ENCODE data around the gene LRRC26. TPM values are rescaled to one million over a fixed set of nuclear protein-coding genes. Genes with fewer than 3 reads are reported as not detected.
"Not testable (repeated sequence)": the region's sequence is repeated elsewhere in the genome, so short reads cannot be mapped to it uniquely, and the experiment has no call there.

Gene LRRC26
- polyA plus RNA-seq, 1 experiment: not detected

GRCh38 chr9:137138058-137138721, 31.7 kb downstream of the LRRC26 start:
- H3K4me3 ChIP-seq (ENCODE audit: low read depth, low read length): no peak overlapping the region
- DNase-seq (ENCODE audit: low read depth): no peak
- CTCF ChIA-PET: no interaction called here
- TF ChIP-seq CTCF (IDR thresholded peaks at IDR 0.05; ENCODE audit: insufficient read depth, low read depth, low read length): no peak
- POLR2A ChIA-PET: no interaction called here
- H3K27me3 ChIP-seq (ENCODE audit: control insufficient read depth, insufficient read depth, low read length): peaks cover 31% of the 10 kb centered on the region
- H3K36me3 ChIP-seq (ENCODE audit: control insufficient read depth, insufficient read depth, low read length): no peaks in the 10 kb centered on the region

DNA sequence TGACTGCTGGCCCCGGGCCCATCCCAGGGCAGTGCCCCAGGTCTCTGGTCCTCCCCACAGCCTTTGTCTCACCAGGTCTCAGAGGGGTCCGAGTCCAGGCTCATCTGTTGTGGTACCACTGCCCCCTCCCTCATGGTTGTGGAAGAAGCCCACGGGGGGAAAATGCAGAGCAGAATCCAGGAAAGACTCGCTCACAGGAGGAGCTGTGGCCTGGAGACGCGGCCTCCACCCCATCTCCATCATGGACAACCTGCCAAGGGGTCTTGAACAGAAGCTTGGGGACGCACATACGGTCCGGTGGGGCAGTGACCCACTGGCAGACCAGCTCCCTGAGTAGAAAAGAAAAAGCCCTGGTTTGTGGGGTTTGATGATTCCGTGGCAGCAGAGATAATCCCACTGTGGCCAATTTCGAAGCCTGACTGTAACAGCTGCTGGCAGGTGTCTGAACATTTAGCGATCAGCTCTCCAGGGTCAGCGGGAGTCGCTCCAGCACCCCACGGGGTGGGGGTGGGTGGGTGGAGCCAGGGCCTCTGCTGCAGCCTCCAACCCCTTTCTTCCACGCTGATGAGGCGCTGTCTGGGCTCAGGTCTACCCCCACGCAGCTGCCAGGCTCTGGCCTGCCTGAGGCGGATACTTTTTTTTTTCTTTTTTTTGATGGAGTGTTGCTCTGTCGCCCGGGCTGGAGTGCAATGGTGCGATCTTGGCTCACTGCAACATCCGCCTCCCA, 32.8 kb downstream of the LRRC26 start:
- POLR2A ChIA-PET: no interaction called here
- Histone ChIP-seq H3K36me3 (ENCODE audit: control insufficient read depth, insufficient read depth, low read length) (no peaks in the 10 kb centered on the region), H3K27me3 (ENCODE audit: control insufficient read depth, insufficient read depth, low read length) (peaks cover 31% of the 10 kb centered on the region), H3K4me3 (ENCODE audit: low read depth, low read length) (no peak overlapping the region)
- CTCF ChIA-PET: interaction anchor here (1.0 kb wide), 1 partner anchor 9 kb away, joined by 3 read pairs; no protein-coding TSS in a partner anchor
- TF ChIP-seq CTCF (IDR thresholded peaks at IDR 0.05; ENCODE audit: insufficient read depth, low read depth, low read length): no peak
- no peak for DNase-seq (ENCODE audit: low read depth)

- Histone ChIP-seq H3K27me3 (ENCODE audit: control insufficient read depth, insufficient read depth, low read length) (peaks cover 30% of the 10 kb centered on the region), H3K4me3 (ENCODE audit: low read depth, low read length) (no peak overlapping the region), H3K36me3 (ENCODE audit: control insufficient read depth, insufficient read depth, low read length) (no peaks in the 10 kb centered on the region)
- ChIA-PET CTCF (interaction anchor here (1.0 kb wide), 1 partner anchor 10 kb away, joined by 3 read pairs; no protein-coding TSS in a partner anchor), POLR2A (no interaction called here)
- DNase-seq (ENCODE audit: low read depth): no peak
- no peak for TF ChIP-seq CTCF (IDR thresholded peaks at IDR 0.05; ENCODE audit: insufficient read depth, low read depth, low read length)
Observed at GRCh38 chr9:137136261-137136880, 33.5 kb downstream of the LRRC26 start.

GRCh38 chr9:137135154-137135553, 34.7 kb downstream of the LRRC26 start:
- H3K4me3 ChIP-seq (ENCODE audit: low read depth, low read length); POLR2A ChIA-PET; H3K36me3 ChIP-seq (ENCODE audit: control insufficient read depth, insufficient read depth, low read length); DNase-seq (ENCODE audit: low read depth): not testable (repeated sequence)
- CTCF ChIA-PET: interaction anchor here (1.4 kb wide), 1 partner anchor 102 kb away, joined by 3 read pairs; no protein-coding TSS in a partner anchor
- H3K27me3 ChIP-seq (ENCODE audit: control insufficient read depth, insufficient read depth, low read length): peaks cover 25% of the 10 kb centered on the region

- DNase-seq (ENCODE audit: low read depth): no peak
- ChIA-PET POLR2A (no interaction called here), CTCF (no interaction called here)
- Histone ChIP-seq H3K36me3 (ENCODE audit: control insufficient read depth, insufficient read depth, low read length) (no peaks in the 10 kb centered on the region), H3K27me3 (ENCODE audit: control insufficient read depth, insufficient read depth, low read length) (peaks cover 18% of the 10 kb centered on the region), H3K4me3 (ENCODE audit: low read depth, low read length) (no peak overlapping the region)
- TF ChIP-seq CTCF (IDR thresholded peaks at IDR 0.05; ENCODE audit: insufficient read depth, low read depth, low read length): no peak
Observed at GRCh38 chr9:137134191-137134590, 35.7 kb downstream of the LRRC26 start.
